Muscle of arm (tissue), 12 donors: ENCODE data around the gene TMED1. TPM values are rescaled to one million over a fixed set of nuclear protein-coding genes. Genes with fewer than 3 reads are reported as not detected.

Experiments
- polyA plus RNA-seq, 12 donors: library from polyadenylated mRNA; unstranded; fragments of 120-200 nt; gene quantifications; one replicate each; pipeline ENCODE4 v1.2.1, GENCODE V29; 2013; ENCODE audit not compliant: insufficient read length in 12 of 12

Gene TMED1
- polyA plus RNA-seq, 12 donors = 23.9 to 39.4 (median 29.5) TPM; not detected in 1

Other genes with a start within 250 kb of the TMED1 start
- gene AP1M2, start 248.9 kb downstream of the TMED1 start, polyA plus RNA-seq = 1 to 10 TPM in 4 of 12 donors, under 1 TPM in 3, not detected in 5; 0.31 to 6.6 (median 1.2) TPM
- gene SLC44A2, start 210.7 kb downstream of the TMED1 start, polyA plus RNA-seq = 100 to 1,000 TPM; 112 to 710 (median 142) TPM
- gene ILF3, start 181.9 kb downstream of the TMED1 start, polyA plus RNA-seq = 100 to 1,000 TPM; 134 to 868 (median 154) TPM
- gene QTRT1, start 134.8 kb downstream of the TMED1 start, polyA plus RNA-seq = 10 to 100 TPM in 11 of 12 donors, not detected in 1; 21.5 to 45.6 (median 28.5) TPM
- 100 to 1,000 TPM in 1 of 12 donors, 10 to 100 TPM in 10, not detected in 1; 52.4 to 101 (median 74.4) TPM for gene DNM2, start 118.1 kb downstream of the TMED1 start, polyA plus RNA-seq
- 1 to 10 TPM in 9 of 12 donors, under 1 TPM in 1, not detected in 2; 0.92 to 7.1 (median 2.9) TPM for gene C19orf38, start 12.2 kb upstream of the TMED1 start, polyA plus RNA-seq
- gene CARM1, start 35.3 kb upstream of the TMED1 start, polyA plus RNA-seq = 10 to 100 TPM in 11 of 12 donors, not detected in 1; 47.1 to 84.2 (median 54.9) TPM
- gene YIPF2, start 92.4 kb upstream of the TMED1 start, polyA plus RNA-seq = 10 to 100 TPM in 11 of 12 donors, not detected in 1; 18.0 to 56.6 (median 23.4) TPM
- gene TIMM29, start 92.6 kb upstream of the TMED1 start, polyA plus RNA-seq = 10 to 100 TPM in 10 of 12 donors, not detected in 2; 10.2 to 20.0 (median 17.8) TPM
- gene SMARCA4, start 124.8 kb upstream of the TMED1 start, polyA plus RNA-seq = 100 to 1,000 TPM in 3 of 12 donors, 10 to 100 TPM in 9; 69.3 to 181 (median 86.1) TPM